GM23338 (cell line): Measurements from ENCODE around the gene PIK3AP1.

Source experiments
- CREB1 ChIP-seq: fragments of 250-450 bp; sonication (Bioruptor Pico); IDR thresholded peaks from 2 replicates; pipeline ENCODE4 v1.5.0; 2020; ENCODE audit warnings: low read depth, mild to moderate bottlenecking, moderate library complexity
- EZH2 ChIP-seq: fragments of 200-600 bp; sonication (generic); IDR thresholded peaks from one replicate; pipeline ENCODE4 v1.8.0; 2017; ENCODE audit warnings: antibody characterized with exemption, mild to moderate bottlenecking, low read depth; ENCODE audit not compliant: unreplicated experiment
- EZH2phosphoT487 ChIP-seq: fragments of 200-600 bp; sonication (generic); IDR thresholded peaks from one replicate; pipeline ENCODE4 v1.8.1; 2018; ENCODE audit warnings: antibody characterized with exemption; ENCODE audit not compliant: unreplicated experiment
- JUNB ChIP-seq: IDR thresholded peaks from one replicate; pipeline ENCODE4 v1.6.1; 2016; ENCODE audit warnings: antibody characterized with exemption; ENCODE audit not compliant: unreplicated experiment
- POLR2AphosphoS5 ChIP-seq: IDR thresholded peaks from 2 replicates; pipeline ENCODE4 v1.6.1; 2016; ENCODE audit warnings: antibody characterized with exemption, low read depth
- STAT1 ChIP-seq: IDR thresholded peaks from one replicate; pipeline ENCODE4 v1.6.1; 2016; ENCODE audit warnings: antibody characterized with exemption; ENCODE audit not compliant: unreplicated experiment
- ZNF114 ChIP-seq: fragments of 250-450 bp; sonication (Bioruptor Pico); IDR thresholded peaks from 2 replicates; pipeline ENCODE4 v1.5.0; 2020; ENCODE audit warnings: mild to moderate bottlenecking, moderate library complexity
- TF ChIP-seq, protein P1 (sequence below), 2 experiments: fragments of 200-600 bp in 1 of 2; sonication (generic) in 1 of 2; conservative IDR thresholded peaks; 2 replicates each; pipeline versions ENCODE4 v1.5.1 to v1.6.1; 2016 to 2017; ENCODE audit warnings: antibody characterized with exemption in 2 of 2, low read depth in 2 of 2, mild to moderate bottlenecking in 2 of 2, moderate library complexity in 1 of 2

DNA sequence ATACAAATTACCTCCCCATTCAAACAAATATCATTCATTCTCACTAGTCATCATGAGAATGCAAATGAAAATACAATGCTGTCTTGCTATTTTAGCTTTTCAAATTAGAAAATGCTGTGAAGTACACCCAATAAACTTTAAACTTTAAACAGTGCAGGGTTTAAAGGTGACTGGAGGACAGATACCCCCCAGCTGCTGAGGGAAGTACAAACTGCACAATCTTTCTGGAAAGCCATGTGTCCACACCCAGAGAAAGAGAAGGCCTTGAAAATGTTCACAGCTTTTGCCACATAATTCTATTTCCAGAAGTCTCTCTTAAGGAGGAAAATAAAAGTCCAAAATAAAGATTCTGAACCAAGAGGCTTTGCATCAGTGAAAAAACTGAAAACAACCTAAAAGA is 56.5 kb downstream of the PIK3AP1 start:
- TF ChIP-seq EZH2 (no peak), STAT1 (no peak), JUNB (no peak), POLR2AphosphoS5 (no peak), ZNF114 (CRISPR knock-in tag) (no peak), CREB1 (CRISPR knock-in tag) (no peak), EZH2phosphoT487 (no peak)
- TF ChIP-seq, protein P1, sequence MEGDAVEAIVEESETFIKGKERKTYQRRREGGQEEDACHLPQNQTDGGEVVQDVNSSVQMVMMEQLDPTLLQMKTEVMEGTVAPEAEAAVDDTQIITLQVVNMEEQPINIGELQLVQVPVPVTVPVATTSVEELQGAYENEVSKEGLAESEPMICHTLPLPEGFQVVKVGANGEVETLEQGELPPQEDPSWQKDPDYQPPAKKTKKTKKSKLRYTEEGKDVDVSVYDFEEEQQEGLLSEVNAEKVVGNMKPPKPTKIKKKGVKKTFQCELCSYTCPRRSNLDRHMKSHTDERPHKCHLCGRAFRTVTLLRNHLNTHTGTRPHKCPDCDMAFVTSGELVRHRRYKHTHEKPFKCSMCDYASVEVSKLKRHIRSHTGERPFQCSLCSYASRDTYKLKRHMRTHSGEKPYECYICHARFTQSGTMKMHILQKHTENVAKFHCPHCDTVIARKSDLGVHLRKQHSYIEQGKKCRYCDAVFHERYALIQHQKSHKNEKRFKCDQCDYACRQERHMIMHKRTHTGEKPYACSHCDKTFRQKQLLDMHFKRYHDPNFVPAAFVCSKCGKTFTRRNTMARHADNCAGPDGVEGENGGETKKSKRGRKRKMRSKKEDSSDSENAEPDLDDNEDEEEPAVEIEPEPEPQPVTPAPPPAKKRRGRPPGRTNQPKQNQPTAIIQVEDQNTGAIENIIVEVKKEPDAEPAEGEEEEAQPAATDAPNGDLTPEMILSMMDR (conservative IDR thresholded peaks at IDR 0.05; ENCODE audit: low read depth in 2 of 2) = no peak
